Neutrophil (primary cell): ENCODE results near the gene FOXN3.
A peak's percentile ranks its signal among the peaks of the same experiment; 100 is the strongest.

ENCODE experiments used
- H3K27ac ChIP-seq: fragments of 200-600 bp; sonication (generic); 2 replicates; pipeline ENCODE4 v1.5.1; 2016; ENCODE audit warnings: mild to moderate bottlenecking, moderate library complexity
- H3K27me3 ChIP-seq: fragments of 200-600 bp; sonication (generic); 2 replicates; pipeline ENCODE4 v1.6.0; 2016; ENCODE audit warnings: mild to moderate bottlenecking
- H3K36me3 ChIP-seq: fragments of 200-600 bp; sonication (generic); 2 replicates; pipeline ENCODE4 v1.5.1; 2017
- H3K4me1 ChIP-seq, 2 experiments: fragments of 200-600 bp in 1 of 2; sonication (generic) in 1 of 2; 1 replicate in 1 of 2; 2 replicates in 1 of 2; pipeline versions ENCODE4 v1.5.1 to v1.6.1; 2013 to 2016; ENCODE audit warnings: low read depth in 1 of 2, low read length in 1 of 2, mild to moderate bottlenecking in 1 of 2, moderate library complexity in 1 of 2; ENCODE audit not compliant: control insufficient read depth in 1 of 2, insufficient read depth in 1 of 2
- H3K4me3 ChIP-seq, 2 experiments: fragments of 200-600 bp in 1 of 2; sonication (generic) in 1 of 2; 1 replicate in 1 of 2; 2 replicates in 1 of 2; pipeline ENCODE4 v1.5.1; 2013 to 2016; ENCODE audit warnings: low read depth in 1 of 2, low read length in 1 of 2, mild to moderate bottlenecking in 1 of 2, moderate library complexity in 1 of 2
- H3K9me3 ChIP-seq: fragments of 200-600 bp; sonication (generic); 2 replicates; pipeline ENCODE4 v1.5.1; 2016
- CTCF ChIP-seq: fragments of 200-600 bp; sonication (generic); IDR thresholded peaks from 2 replicates; pipeline ENCODE4 v1.5.1; 2016; ENCODE audit warnings: antibody characterized with exemption

The FOXN3 gene

GRCh38 chr14:89400529-89400928, 16.5 kb downstream of the FOXN3 start:
- Histone ChIP-seq H3K36me3 (peaks cover 14% of the 10 kb centered on the region), H3K27ac (no peak overlapping the region), H3K27me3 (no peaks in the 10 kb centered on the region), H3K4me1 (peaks cover 22 to 40% of the 10 kb centered on the region in 2 experiments), H3K4me3 (no peak overlapping the region), H3K9me3 (no peaks in the 10 kb centered on the region)
- no peak for TF ChIP-seq CTCF

DNA sequence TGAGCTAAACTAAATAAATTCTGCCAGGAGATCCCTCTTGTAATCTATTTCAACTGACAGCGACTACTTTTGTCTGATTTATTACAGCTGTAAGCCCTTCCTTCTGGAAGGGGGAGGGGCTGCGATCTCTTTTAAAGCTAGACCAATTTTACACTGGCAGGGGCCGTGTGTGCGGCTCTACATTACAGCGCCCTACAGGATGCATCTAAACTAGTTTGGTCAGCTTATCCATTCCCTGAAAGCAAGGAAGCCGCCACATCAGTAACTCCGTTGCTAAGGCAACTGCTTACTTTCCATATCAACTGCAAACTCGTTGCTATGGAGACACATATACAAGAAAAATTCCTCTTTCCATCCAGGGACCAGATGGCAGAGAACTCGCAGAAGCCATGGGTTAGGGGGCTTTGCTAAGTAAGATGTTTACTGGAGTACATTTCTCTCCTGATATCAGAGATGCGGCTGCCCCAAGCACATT, 17.4 kb downstream of the FOXN3 start:
- H3K4me1 ChIP-seq = peaks cover 30 to 49% of the 10 kb centered on the region in 2 experiments
- H3K36me3 ChIP-seq = peaks cover 6% of the 10 kb centered on the region
- H3K4me3 ChIP-seq = no peak overlapping the region
- H3K27me3 ChIP-seq = no peaks in the 10 kb centered on the region
- no peak for TF ChIP-seq CTCF
- H3K27ac ChIP-seq = peak overlapping the region; percentile 69
- H3K9me3 ChIP-seq = no peaks in the 10 kb centered on the region

DNA sequence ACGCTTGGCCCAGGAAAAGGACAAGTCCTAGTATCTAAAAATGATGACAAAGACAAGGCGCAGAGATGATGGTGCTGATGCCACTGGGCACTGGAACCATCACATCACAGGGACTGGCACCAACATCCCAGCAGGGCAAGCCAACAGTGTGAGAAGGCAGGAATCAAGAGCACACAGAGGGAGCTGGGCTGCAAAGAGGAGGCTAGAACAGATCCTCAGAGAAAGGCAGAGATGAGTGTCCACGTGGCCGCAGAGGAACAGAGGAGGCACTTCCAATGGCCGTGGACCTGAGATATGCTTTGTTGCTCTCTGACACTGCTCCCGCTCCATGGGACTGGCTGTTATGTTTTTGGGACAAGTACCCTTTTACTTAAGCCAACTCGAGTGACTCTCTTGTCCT, 17.9 kb downstream of the FOXN3 start:
- Histone ChIP-seq H3K4me1 (peaks cover 35 to 53% of the 10 kb centered on the region in 2 experiments), H3K27ac (peak overlapping the region; percentile 69), H3K36me3 (peaks cover 5% of the 10 kb centered on the region), H3K4me3 (no peak overlapping the region), H3K27me3 (no peaks in the 10 kb centered on the region), H3K9me3 (no peaks in the 10 kb centered on the region)
- TF ChIP-seq CTCF = no peak

- TF ChIP-seq CTCF = no peak
- Histone ChIP-seq H3K27me3 (no peaks in the 10 kb centered on the region), H3K27ac (peak overlapping the region; percentile 69), H3K36me3 (no peaks in the 10 kb centered on the region), H3K9me3 (no peaks in the 10 kb centered on the region), H3K4me3 (no peak overlapping the region), H3K4me1 (peaks cover 37 to 61% of the 10 kb centered on the region in 2 experiments)
Measured at GRCh38 chr14:89397569-89398230, 19.3 kb downstream of the FOXN3 start.

DNA sequence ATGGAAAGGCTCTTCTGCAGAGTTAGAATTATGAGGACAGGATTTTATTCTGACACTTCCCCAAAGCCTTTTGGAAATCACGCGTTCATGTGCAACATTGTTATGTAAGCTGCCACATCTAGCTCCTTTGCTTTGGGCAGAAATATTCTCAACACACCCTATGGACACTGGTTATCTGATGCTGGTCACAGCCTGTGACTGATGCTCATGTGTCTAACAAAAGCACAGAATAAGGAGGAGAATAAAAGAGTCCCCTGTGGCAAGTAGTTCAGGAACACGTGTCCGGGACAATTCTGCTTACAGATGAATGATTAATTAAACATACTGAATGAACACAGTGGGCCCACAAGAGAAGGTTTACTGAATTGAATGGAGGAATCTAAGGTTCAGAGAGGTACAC, 22.1 kb downstream of the FOXN3 start:
- peak overlapping the region; percentile 65 for H3K27ac ChIP-seq
- no peaks in the 10 kb centered on the region for H3K9me3 ChIP-seq
- TF ChIP-seq CTCF = no peak
- H3K4me3 ChIP-seq = no peak overlapping the region
- H3K36me3 ChIP-seq = no peaks in the 10 kb centered on the region
- peaks cover 37 to 56% of the 10 kb centered on the region in 2 experiments for H3K4me1 ChIP-seq
- no peaks in the 10 kb centered on the region for H3K27me3 ChIP-seq
